ENCODE measurements around the gene MAML2.

The MAML2 gene

GRCh38 chr11:95993438-95994298 is 349.3 kb downstream of the MAML2 start:
- no peak for DNase-seq

- DNase-seq: no peak
Measured at GRCh38 chr11:95991545-95991944, 351.4 kb downstream of the MAML2 start.

GRCh38 chr11:95991101-95991500 is 351.9 kb downstream of the MAML2 start:
- no peak for DNase-seq

- no peak for DNase-seq
Measured at GRCh38 chr11:95989780-95990179, 353.2 kb downstream of the MAML2 start.

- no peak for DNase-seq
Measured at GRCh38 chr11:95989076-95989605, 353.9 kb downstream of the MAML2 start.

GRCh38 chr11:95985174-95985808 is 357.7 kb downstream of the MAML2 start:
- no peak for DNase-seq

GRCh38 chr11:95984072-95984471 is 358.9 kb downstream of the MAML2 start:
- no peak for DNase-seq

- DNase-seq: no peak
Measured at GRCh38 chr11:95977534-95978174, 365.3 kb downstream of the MAML2 start.

GRCh38 chr11:95976550-95976949 is 366.4 kb downstream of the MAML2 start:
- no peak for DNase-seq

GRCh38 chr11:95975343-95975742 is 367.7 kb downstream of the MAML2 start:
- DNase-seq: no peak

- no peak for DNase-seq
Measured at GRCh38 chr11:95972060-95972459, 370.9 kb downstream of the MAML2 start.

GRCh38 chr11:95968585-95968984 is 374.4 kb downstream of the MAML2 start:
- no peak for DNase-seq

GRCh38 chr11:95964281-95964680 is 378.7 kb downstream of the MAML2 start:
- DNase-seq: no peak

GRCh38 chr11:95961758-95962157 is 381.2 kb downstream of the MAML2 start:
- DNase-seq: no peak

GRCh38 chr11:95950905-95951304 is 392.1 kb downstream of the MAML2 start:
- DNase-seq: no peak

- no peak for DNase-seq
Measured at GRCh38 chr11:95948637-95949036, 394.4 kb downstream of the MAML2 start.

- DNase-seq: no peak
Measured at GRCh38 chr11:95944623-95945022, 398.4 kb downstream of the MAML2 start.

GRCh38 chr11:95943546-95943945 is 399.4 kb downstream of the MAML2 start:
- no peak for DNase-seq

GRCh38 chr11:95939091-95939490 is 403.9 kb downstream of the MAML2 start:
- no peak for DNase-seq

GRCh38 chr11:95937358-95937757 is 405.6 kb downstream of the MAML2 start:
- no peak for DNase-seq

- no peak for DNase-seq
Measured at GRCh38 chr11:95933594-95933993, 409.4 kb downstream of the MAML2 start.

- no peak for DNase-seq
Measured at GRCh38 chr11:95931916-95932315, 411.1 kb downstream of the MAML2 start.

- no peak for DNase-seq
Measured at GRCh38 chr11:95930948-95931347, 412.0 kb downstream of the MAML2 start.

GRCh38 chr11:95926726-95927125 is 416.3 kb downstream of the MAML2 start:
- no peak for DNase-seq
